ENCODE measurements around the gene CTXN2.

Gene CTXN2

DNA sequence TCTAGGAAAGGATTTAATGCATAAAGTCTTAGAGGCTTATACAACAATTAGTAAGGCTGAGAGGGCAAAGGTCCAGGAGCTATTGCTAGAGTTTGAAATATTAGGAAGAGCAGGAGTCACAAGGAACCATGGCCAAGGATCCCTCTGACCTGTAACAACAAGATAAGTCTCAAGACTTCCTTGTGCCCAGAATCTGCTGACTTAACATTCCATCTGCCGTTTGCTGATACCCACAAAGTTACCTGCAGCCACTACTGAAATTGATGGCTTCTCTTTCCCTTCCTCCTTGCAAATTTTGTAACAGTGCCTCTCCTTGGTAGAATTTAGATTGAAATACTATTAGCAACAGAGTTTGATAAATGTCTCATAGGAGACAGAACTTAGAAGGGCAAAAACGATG is 8.7 kb upstream of the CTXN2 start:
- Mint-ChIP-seq H3K4me1 (ENCODE audit: low read depth) (no peaks in the 10 kb centered on the region), H3K27ac (no peak overlapping the region), H3K9me3 (no peaks in the 10 kb centered on the region), H3K4me3 (no peak overlapping the region), H3K36me3 (ENCODE audit: low read depth) (no peaks in the 10 kb centered on the region), H3K27me3 (peaks cover 45% of the 10 kb centered on the region)

DNA sequence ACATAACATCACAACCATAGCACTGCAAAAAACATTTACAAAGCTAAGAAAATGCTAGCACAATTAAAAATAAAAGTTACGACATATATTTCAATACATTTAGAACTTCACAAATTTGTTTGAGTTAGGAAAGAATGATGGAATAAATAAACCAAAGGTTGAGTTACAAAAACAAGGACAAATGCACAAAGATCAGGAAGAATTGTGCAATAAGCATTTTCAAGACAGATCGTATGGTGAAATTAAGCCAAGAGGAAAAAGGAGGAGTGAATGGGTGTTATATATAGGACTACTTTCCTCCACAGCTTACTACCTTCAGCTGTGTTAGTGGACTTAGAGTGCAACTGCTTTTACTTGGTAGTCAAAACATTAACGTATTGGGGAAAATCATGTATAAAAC is 5.9 kb upstream of the CTXN2 start:
- no peak overlapping the region for H3K27ac Mint-ChIP-seq
- no peaks in the 10 kb centered on the region for H3K4me1 Mint-ChIP-seq (ENCODE audit: low read depth)
- H3K9me3 Mint-ChIP-seq, result no peaks in the 10 kb centered on the region
- peaks cover 45% of the 10 kb centered on the region for H3K27me3 Mint-ChIP-seq
- H3K36me3 Mint-ChIP-seq (ENCODE audit: low read depth), result no peaks in the 10 kb centered on the region
- no peak overlapping the region for H3K4me3 Mint-ChIP-seq

DNA sequence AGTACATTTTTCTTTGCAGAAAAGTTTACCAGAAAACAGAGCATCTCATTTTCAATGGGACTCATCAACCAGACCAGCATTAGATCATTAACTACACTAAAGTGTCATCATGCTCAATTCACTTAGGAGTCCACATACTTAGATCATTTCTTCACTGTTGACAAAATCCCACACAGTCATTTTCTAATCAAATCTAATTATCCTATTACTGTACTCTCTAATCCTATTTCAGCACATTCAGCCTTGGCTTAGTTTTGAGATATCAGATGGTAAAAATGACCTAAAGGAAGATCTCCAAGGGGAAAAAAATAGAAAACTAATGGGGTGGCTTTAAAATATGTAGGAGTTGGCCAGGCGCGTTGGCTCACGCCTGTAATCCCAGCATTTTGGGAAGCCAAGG is 5.2 kb upstream of the CTXN2 start:
- H3K9me3 Mint-ChIP-seq, result no peaks in the 10 kb centered on the region

DNA sequence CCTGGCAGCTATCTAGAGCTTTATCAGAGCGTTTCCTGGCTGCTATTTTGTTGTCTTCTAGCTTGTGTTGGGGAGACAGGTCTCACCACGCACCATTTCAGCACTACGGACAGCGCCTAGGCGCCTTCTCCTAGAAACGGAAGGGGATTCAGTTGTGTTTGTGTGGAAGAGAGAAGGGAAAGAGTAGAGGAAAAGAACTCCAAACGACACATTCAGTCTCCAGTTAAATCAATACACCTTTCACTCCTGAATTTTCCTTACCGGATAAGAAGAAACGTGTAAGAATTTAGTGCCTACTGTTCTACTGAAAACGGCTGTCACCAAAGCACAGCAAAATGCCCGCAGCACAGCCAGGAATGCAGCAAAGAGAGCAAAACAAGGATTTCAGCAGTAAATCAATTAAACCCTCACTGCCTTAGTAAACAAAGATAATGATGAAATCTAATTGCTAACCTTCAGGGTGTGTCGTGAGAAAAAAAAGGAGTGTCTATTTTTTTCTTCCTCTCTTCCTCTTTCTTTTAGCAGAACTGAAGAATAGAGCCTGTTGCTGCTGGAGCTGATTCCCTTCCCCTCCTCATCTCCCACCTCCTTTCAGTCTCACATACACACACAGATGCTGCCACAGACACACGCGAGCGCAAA is 412 bp upstream of the CTXN2 start:
- peaks cover 53% of the 10 kb centered on the region for H3K27me3 Mint-ChIP-seq
- peak overlapping the region; percentile 52 for H3K4me3 Mint-ChIP-seq
- H3K4me1 Mint-ChIP-seq (ENCODE audit: low read depth), result no peaks in the 10 kb centered on the region
- H3K27ac Mint-ChIP-seq, result no peak overlapping the region
- H3K9me3 Mint-ChIP-seq, result no peaks in the 10 kb centered on the region
- H3K36me3 Mint-ChIP-seq (ENCODE audit: low read depth), result no peaks in the 10 kb centered on the region

More for the DNA sequence above, 5.2 kb upstream of the CTXN2 start:
- Mint-ChIP-seq H3K27ac (no peak overlapping the region), H3K4me3 (no peak overlapping the region), H3K4me1 (ENCODE audit: low read depth) (no peaks in the 10 kb centered on the region), H3K27me3 (peaks cover 49% of the 10 kb centered on the region), H3K36me3 (ENCODE audit: low read depth) (no peaks in the 10 kb centered on the region)

DNA sequence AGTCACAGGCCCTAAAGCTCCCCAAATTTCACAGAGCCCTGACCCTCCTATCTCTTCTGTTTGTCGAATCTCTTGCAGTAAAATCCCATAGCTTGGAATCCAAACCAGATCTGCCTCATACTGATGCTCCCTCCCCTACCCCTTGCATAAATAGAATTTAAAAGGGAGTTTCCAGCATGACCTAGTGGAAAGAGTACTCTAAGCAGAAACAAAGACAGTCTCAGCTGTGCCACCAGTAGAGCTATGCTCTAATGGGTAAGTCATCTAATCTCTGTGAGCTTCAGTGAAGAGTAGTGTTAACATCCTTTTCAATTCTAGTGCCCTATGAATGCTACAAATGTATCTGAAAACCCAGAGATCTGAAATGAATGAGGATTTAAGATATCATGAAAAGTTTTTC is 10.6 kb downstream of the CTXN2 start:
- Mint-ChIP-seq H3K27ac (no peak overlapping the region), H3K9me3 (no peaks in the 10 kb centered on the region), H3K4me3 (no peak overlapping the region), H3K4me1 (ENCODE audit: low read depth) (no peaks in the 10 kb centered on the region), H3K27me3 (peaks cover 36% of the 10 kb centered on the region), H3K36me3 (ENCODE audit: low read depth) (no peaks in the 10 kb centered on the region)

DNA sequence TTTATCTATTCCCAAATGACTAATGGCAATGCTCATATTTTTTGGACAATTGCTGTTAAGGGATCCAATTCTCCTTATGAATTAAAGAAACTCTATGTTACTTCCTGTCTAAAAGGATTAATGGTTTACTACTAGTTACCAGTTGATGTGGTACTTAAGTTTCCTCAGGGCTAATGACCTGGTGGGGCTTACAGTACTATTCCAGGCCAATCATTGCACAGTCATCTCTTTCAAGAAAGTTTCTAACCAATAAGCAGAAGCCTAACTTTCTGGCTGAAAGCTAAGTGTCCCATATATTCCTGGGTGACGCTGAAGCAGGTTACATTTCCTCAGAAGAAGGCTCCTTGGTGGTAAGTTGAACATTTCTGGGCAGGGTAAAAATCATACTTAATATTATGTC is 14.5 kb downstream of the CTXN2 start, which contains the start of gene SLC12A1:
SLC12A1 (plus strand) TSS at position 322 of the 400 bp plus-strand sequence. CDS start 1,418 bp downstream, outside the sequence.
- Mint-ChIP-seq H3K4me1 (ENCODE audit: low read depth) (no peaks in the 10 kb centered on the region), H3K27me3 (peaks cover 28% of the 10 kb centered on the region), H3K36me3 (ENCODE audit: low read depth) (no peaks in the 10 kb centered on the region), H3K27ac (no peak within 1 kb of the TSS), H3K4me3 (no peak within 1 kb of the TSS), H3K9me3 (no peaks in the 10 kb centered on the region)

DNA sequence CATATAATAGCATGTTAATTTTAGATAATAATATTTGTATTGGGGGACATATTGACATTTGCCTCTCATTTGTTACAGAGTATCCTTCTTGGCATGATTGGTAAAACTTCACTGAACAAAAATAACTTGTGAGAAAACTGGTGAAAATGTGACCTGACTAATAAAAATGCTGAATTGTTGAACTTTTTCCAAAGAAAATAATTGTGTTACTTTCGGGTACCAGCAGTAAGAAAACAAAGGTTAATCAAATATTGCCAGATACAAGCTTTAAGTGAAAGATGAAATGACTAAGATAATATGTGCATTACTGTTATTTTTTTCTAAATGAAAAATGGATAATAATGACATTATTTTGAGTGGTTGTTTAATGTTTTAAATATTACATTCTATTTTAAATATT is 29.8 kb downstream of the CTXN2 start:
- H3K4me3 Mint-ChIP-seq, result no peak overlapping the region
- no peaks in the 10 kb centered on the region for H3K27me3 Mint-ChIP-seq
- H3K4me1 Mint-ChIP-seq (ENCODE audit: low read depth), result no peaks in the 10 kb centered on the region
- no peaks in the 10 kb centered on the region for H3K9me3 Mint-ChIP-seq
- H3K27ac Mint-ChIP-seq, result no peak overlapping the region
- H3K36me3 Mint-ChIP-seq (ENCODE audit: low read depth), result no peaks in the 10 kb centered on the region

DNA sequence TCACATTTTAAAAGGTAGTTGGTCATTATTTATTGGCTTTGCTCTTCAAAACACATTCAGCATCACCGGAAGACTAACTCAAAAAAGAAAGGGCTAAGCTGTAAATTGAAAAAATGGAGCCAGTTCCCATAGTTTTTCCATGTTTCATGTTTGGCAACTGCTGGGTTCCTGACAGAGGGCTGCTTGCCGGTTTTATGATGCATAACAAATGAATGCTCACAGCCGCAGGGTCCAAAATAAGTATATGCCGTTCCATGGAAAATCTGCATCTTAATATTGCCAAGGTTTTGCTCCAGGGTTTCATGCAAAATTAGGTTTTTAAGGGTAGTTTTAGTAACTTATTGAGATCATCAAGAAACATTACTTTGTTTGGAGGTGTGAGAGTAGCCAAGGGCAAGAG is 30.4 kb downstream of the CTXN2 start:
- H3K9me3 Mint-ChIP-seq, result no peaks in the 10 kb centered on the region
- no peak overlapping the region for H3K27ac Mint-ChIP-seq
- no peaks in the 10 kb centered on the region for H3K4me1 Mint-ChIP-seq (ENCODE audit: low read depth)
- no peaks in the 10 kb centered on the region for H3K36me3 Mint-ChIP-seq (ENCODE audit: low read depth)
- no peaks in the 10 kb centered on the region for H3K27me3 Mint-ChIP-seq
- H3K4me3 Mint-ChIP-seq, result no peak overlapping the region

DNA sequence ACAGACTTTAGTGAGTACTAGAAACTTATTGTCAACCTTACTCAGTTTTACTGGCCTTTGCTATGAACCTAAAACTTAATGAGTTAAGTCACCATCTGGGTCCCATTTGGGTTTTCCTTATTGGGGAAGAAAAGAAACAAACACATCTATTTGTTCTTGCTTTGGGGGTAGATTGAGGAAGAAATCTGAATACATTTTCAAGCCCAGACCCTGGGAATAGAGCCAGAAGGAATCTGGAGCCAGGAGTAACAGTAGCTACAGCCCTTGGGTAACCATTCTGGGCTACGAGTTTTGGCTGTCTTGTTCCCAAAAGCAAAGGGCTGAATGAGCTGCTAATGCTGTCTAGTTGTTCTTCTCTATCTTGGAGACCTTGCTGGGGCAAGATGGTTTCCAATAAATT is 31.2 kb downstream of the CTXN2 start:
- no peak overlapping the region for H3K27ac Mint-ChIP-seq
- H3K9me3 Mint-ChIP-seq, result no peaks in the 10 kb centered on the region
- H3K27me3 Mint-ChIP-seq, result no peaks in the 10 kb centered on the region
- H3K36me3 Mint-ChIP-seq (ENCODE audit: low read depth), result no peaks in the 10 kb centered on the region
- H3K4me3 Mint-ChIP-seq, result no peak overlapping the region
- no peaks in the 10 kb centered on the region for H3K4me1 Mint-ChIP-seq (ENCODE audit: low read depth)

DNA sequence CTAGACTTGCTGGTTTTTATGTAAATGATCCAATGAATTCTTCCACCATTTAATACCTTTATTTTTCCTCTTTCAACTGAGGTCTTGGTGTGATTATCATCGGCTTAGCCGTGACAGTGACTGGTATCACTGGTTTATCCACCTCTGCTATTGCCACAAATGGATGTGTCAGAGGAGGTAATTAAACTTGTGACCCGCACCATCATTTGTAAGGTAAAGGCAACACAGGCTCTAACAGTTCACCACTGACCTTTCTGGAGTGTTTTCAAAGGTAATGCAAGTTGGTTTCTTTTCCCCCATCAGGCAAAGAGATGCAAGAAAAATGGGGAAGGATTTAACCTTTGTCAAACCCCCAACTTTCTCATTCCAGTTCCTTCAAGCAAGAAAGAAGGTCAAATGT is 34.3 kb downstream of the CTXN2 start:
- no peak overlapping the region for H3K4me3 Mint-ChIP-seq
- H3K27me3 Mint-ChIP-seq, result no peaks in the 10 kb centered on the region
- no peaks in the 10 kb centered on the region for H3K9me3 Mint-ChIP-seq
- no peak overlapping the region for H3K27ac Mint-ChIP-seq
- no peaks in the 10 kb centered on the region for H3K4me1 Mint-ChIP-seq (ENCODE audit: low read depth)
- no peaks in the 10 kb centered on the region for H3K36me3 Mint-ChIP-seq (ENCODE audit: low read depth)

DNA sequence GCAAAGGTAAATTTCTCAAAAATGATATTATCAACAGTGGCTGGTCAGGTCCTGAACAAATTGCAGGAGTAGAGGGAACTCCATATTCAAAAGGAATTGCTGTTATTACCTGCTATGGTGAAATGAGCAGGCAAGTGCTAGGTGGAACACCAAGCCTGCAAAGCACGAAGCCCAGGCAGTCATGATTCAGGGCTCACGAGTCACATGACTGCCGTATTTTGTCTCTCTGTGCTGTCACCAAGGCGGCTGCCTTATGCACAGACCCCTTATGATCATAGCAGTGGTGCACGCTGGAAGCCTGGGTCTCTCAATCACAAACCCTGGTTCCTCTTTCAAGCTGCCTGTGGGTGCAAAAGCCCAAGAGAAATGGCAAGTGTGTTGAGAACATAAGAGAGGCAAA is 39.0 kb downstream of the CTXN2 start:
- Mint-ChIP-seq H3K27me3 (peaks cover 4% of the 10 kb centered on the region), H3K36me3 (ENCODE audit: low read depth) (no peaks in the 10 kb centered on the region), H3K4me3 (no peak overlapping the region), H3K9me3 (no peaks in the 10 kb centered on the region), H3K4me1 (ENCODE audit: low read depth) (no peaks in the 10 kb centered on the region), H3K27ac (no peak overlapping the region)

DNA sequence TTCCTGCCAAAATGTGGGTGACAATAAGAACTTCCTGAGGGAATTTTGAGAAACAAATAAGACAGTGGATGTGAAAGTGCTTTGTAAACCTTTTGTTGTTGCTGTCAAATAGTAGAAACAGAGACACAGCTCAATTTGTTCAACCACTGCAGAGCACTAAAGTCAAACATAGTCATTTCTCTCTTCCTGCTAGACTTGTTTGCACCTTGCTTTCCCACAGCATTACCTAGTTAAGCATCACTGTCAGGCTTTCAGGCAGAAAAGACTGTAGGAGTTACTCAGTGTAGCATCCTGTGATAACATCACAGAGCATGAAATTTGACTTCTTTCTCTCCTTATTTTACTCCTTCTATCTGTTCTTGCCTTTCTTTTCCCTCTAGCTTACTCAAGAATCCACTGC is 41.8 kb downstream of the CTXN2 start:
- H3K36me3 Mint-ChIP-seq (ENCODE audit: low read depth), result no peaks in the 10 kb centered on the region
- H3K4me1 Mint-ChIP-seq (ENCODE audit: low read depth), result no peaks in the 10 kb centered on the region
- peaks cover 7% of the 10 kb centered on the region for H3K27me3 Mint-ChIP-seq
- no peaks in the 10 kb centered on the region for H3K9me3 Mint-ChIP-seq
- no peak overlapping the region for H3K27ac Mint-ChIP-seq
- no peak overlapping the region for H3K4me3 Mint-ChIP-seq

DNA sequence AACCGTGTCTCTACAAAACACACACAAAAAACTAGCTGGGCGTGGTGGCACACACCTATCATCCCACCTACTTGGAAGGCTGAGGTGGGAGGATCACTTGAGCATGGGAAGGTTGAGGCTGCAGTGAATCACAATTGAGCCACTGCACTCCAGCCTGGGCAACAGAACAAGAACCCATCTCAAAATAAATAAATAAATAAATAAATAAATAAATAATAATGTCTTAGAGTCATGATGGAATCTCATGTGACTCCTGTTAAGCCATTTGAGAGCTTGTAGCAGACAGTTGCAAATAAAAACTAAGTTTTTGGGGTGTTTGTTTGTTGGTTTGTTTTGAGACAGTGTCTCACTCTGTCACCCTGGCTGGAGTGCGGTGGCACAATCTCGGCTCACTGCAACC is 47.9 kb downstream of the CTXN2 start:
- Mint-ChIP-seq H3K4me1 (ENCODE audit: low read depth) (no peaks in the 10 kb centered on the region), H3K9me3 (no peaks in the 10 kb centered on the region), H3K27me3 (peaks cover 7% of the 10 kb centered on the region), H3K27ac (no peak overlapping the region), H3K36me3 (ENCODE audit: low read depth) (no peaks in the 10 kb centered on the region), H3K4me3 (no peak overlapping the region)

DNA sequence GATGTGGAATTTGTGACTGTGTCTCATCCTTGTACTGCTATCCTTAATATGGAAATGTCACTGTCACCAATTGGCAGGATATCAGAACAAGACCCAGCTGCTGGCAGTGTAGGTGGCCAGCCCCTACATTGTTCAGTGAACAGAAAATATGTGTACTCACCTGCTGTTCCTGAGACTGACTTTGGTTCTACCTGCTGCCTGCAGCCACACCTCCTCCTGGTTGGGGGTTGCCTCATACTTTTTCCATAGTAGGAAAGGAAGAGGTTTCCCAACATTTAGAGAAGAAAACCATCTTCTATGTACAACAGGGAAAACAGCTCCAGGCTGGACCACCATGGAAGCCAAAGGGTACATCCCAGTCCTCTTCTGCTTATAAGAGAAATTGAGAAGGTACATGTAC is 50.5 kb downstream of the CTXN2 start:
- H3K4me3 Mint-ChIP-seq, result no peak overlapping the region
- no peaks in the 10 kb centered on the region for H3K4me1 Mint-ChIP-seq (ENCODE audit: low read depth)
- H3K27me3 Mint-ChIP-seq, result peaks cover under 1% of the 10 kb centered on the region
- H3K27ac Mint-ChIP-seq, result no peak overlapping the region
- no peaks in the 10 kb centered on the region for H3K36me3 Mint-ChIP-seq (ENCODE audit: low read depth)
- H3K9me3 Mint-ChIP-seq, result no peaks in the 10 kb centered on the region

DNA sequence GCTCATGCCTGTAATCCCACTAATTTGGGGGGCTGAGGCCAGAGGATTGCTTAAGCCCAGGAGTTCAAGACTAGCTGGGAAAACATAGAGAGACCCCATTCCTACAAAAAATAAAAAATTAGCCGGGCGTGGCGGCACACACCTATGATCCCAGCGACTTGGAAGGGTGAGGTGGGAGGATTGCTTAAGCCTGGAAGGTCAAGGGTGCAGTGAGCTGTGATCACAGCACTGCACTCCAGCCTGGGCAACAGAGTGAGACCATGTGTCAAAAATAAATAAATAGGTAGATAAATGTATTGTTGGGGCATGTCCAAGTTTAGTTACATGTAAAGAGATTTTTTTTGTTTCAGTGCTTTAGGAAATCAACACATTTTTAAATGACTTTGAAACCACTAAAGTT is 51.1 kb downstream of the CTXN2 start:
- no peak overlapping the region for H3K4me3 Mint-ChIP-seq
- H3K27me3 Mint-ChIP-seq, result no peaks in the 10 kb centered on the region
- no peaks in the 10 kb centered on the region for H3K9me3 Mint-ChIP-seq
- H3K27ac Mint-ChIP-seq, result no peak overlapping the region
- no peaks in the 10 kb centered on the region for H3K36me3 Mint-ChIP-seq (ENCODE audit: low read depth)
- no peaks in the 10 kb centered on the region for H3K4me1 Mint-ChIP-seq (ENCODE audit: low read depth)

DNA sequence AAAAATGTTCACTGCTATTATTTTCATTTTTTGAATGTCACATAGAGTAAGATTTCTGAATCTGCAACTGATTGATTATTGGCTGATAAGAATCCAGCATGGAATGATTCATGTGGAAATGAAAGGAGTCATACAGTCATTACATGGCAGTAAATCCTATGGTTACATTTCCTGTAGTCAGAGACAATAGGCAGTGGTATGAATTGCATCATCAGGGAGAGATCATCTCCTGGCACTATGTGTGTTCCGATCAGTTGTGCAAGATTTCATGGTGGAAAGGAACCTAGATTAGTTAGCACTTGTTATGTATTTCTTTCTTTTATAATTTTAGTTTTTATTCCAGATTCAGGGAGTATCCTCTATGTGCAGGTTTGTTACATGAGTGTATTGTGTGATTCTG is 53.5 kb downstream of the CTXN2 start:
- Mint-ChIP-seq H3K4me1 (ENCODE audit: low read depth) (no peaks in the 10 kb centered on the region), H3K27me3 (no peaks in the 10 kb centered on the region), H3K36me3 (ENCODE audit: low read depth) (no peaks in the 10 kb centered on the region), H3K27ac (no peak overlapping the region), H3K4me3 (no peak overlapping the region), H3K9me3 (no peaks in the 10 kb centered on the region)
